Measurements from ENCODE around the gene NLGN4Y.

Gene NLGN4Y

GRCh38 chrY:14708158-14708557, 183.8 kb downstream of the NLGN4Y start:
- DNase-seq (ENCODE audit: low read depth): no peak
- H3K4me3 ChIP-seq (ENCODE audit: control insufficient read depth, low read depth, low read length): no peak overlapping the region
- no peak for TF ChIP-seq CTCF (IDR thresholded peaks at IDR 0.05; ENCODE audit: control insufficient read depth, insufficient read depth, low read depth, low read length, missing control alignments)

DNA sequence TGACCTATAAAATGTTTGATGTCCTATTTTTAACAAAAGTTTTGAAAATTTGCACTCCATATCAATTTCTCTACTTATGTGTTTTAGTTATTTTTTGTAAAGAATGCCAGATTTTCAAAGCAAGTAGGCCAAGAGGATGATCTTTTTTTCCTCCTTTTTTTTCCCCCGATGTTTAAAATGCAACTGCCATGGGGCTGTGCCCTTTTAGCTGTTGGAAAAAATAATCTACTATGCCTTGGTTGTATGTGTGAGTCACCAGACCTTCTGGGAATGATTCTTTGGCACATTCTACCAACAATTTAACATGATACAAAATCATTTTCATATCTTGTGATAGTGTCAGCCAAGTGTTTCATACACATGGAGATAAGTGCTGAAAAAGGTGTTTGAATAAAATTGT, 217.3 kb downstream of the NLGN4Y start:
- DNase-seq (ENCODE audit: low read depth): no peak
- no peak for TF ChIP-seq CTCF (IDR thresholded peaks at IDR 0.05; ENCODE audit: control insufficient read depth, insufficient read depth, low read depth, low read length, missing control alignments)
- H3K4me3 ChIP-seq (ENCODE audit: control insufficient read depth, low read depth, low read length): no peak overlapping the region

- no peak for TF ChIP-seq CTCF (IDR thresholded peaks at IDR 0.05; ENCODE audit: control insufficient read depth, insufficient read depth, low read depth, low read length, missing control alignments)
- no peak for DNase-seq (ENCODE audit: low read depth)
- H3K4me3 ChIP-seq (ENCODE audit: control insufficient read depth, low read depth, low read length): no peak overlapping the region
Observed at GRCh38 chrY:14748329-14748728, 224.0 kb downstream of the NLGN4Y start.

DNA sequence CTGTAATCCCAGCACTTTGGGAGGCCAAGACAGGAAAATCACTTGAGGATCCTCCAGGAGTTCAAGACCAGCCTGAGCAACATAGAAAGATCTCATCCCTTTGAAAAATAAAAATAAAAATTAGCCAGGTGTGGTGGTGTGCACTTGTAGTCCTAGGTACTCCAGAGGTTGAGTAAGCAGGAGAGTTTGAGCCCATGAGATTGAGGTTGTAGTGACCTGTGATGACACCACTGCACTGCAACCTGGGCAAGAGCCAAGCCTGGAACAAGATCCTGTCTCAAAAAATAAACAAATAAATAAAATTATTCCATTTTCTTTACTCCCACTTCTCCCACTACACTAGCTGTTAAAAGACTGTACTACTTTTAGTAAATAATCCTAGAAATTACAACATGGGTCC, 231.2 kb downstream of the NLGN4Y start:
- TF ChIP-seq CTCF (IDR thresholded peaks at IDR 0.05; ENCODE audit: control insufficient read depth, insufficient read depth, low read depth, low read length, missing control alignments): no peak
- no peak overlapping the region for H3K4me3 ChIP-seq (ENCODE audit: control insufficient read depth, low read depth, low read length)
- DNase-seq (ENCODE audit: low read depth): no peak

DNA sequence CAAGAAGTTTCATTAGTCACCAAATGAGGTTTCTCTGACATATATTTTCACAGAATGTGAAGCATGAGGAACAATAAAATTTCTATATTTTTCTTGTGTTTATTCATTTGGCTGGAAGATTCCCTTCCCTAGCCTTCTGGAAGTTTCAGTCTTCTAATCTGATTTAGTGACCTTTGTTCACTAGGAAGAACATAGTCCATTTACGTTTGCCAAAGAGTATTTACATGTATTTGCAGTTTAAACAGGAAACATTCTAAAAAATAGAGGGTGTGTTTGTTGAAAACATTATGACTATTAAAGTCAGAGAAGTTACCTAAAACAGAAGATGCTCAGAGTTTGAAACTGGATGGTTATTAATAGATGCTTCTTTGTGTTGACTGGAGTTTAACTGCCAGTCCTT, 238.6 kb downstream of the NLGN4Y start:
- no peak overlapping the region for H3K4me3 ChIP-seq (ENCODE audit: control insufficient read depth, low read depth, low read length)
- no peak for TF ChIP-seq CTCF (IDR thresholded peaks at IDR 0.05; ENCODE audit: control insufficient read depth, insufficient read depth, low read depth, low read length, missing control alignments)
- DNase-seq (ENCODE audit: low read depth): no peak

GRCh38 chrY:14763600-14763999, 239.3 kb downstream of the NLGN4Y start:
- no peak for DNase-seq (ENCODE audit: low read depth)
- no peak for TF ChIP-seq CTCF (IDR thresholded peaks at IDR 0.05; ENCODE audit: control insufficient read depth, insufficient read depth, low read depth, low read length, missing control alignments)
- no peak overlapping the region for H3K4me3 ChIP-seq (ENCODE audit: control insufficient read depth, low read depth, low read length)

DNA sequence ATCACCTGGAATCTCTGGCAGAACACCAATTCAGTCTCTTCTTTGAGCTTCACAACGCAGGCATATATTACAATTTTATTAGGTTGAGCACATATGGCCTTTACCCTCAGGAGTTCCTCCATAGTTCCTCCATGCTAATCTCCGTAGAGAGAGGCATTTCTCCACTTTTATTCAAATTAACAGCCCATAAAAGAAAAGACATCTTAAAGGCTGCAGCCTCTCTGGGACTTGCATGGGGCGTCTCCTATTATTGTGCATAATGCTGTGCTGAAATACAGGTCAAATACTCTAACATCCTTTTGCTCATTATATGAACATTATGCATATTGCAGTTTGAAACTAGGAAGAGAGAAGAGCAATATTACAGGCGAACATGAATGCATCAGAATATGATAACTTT, 253.9 kb downstream of the NLGN4Y start:
- TF ChIP-seq CTCF (IDR thresholded peaks at IDR 0.05; ENCODE audit: control insufficient read depth, insufficient read depth, low read depth, low read length, missing control alignments): no peak
- DNase-seq (ENCODE audit: low read depth): no peak
- no peak overlapping the region for H3K4me3 ChIP-seq (ENCODE audit: control insufficient read depth, low read depth, low read length)
